CD4-positive, alpha-beta memory T cell (primary cell): Measurements from ENCODE around the gene MTOR. TPM values are rescaled to one million over a fixed set of nuclear protein-coding genes. Genes with fewer than 3 reads are reported as not detected.
A peak's percentile ranks its signal among the peaks of the same experiment; 100 is the strongest.

Source experiments
- CTCF ChIA-PET: fragments of 350-600 bp; sonication (Branson Sonifier 250); formaldehyde crosslinking; loops from one replicate; lab custom pipeline; 2021; ENCODE audit warnings: inconsistent platforms; ENCODE audit not compliant: partially characterized antibody; lab: Charles Lee
- POLR2A ChIA-PET: fragments of 350-600 bp; sonication (Branson Sonifier 250); formaldehyde crosslinking; loops from one replicate; lab custom pipeline; 2021; ENCODE audit not compliant: partially characterized antibody; lab: Charles Lee
- DNase-seq, 5 donors: peaks; one replicate each; pipeline versions ENCODE4 v3.0.0 to v3.0.0-alpha.2; 2020 to 2022; ENCODE audit warnings: mixed read lengths in 1 of 5
- H3K27ac ChIP-seq: one replicate; pipeline ENCODE4 v1.7.0; 2013; ENCODE audit warnings: low read depth, low read length
- H3K27me3 ChIP-seq: 2 replicates; pipeline ENCODE4 v1.7.0; 2013; ENCODE audit warnings: mild to moderate bottlenecking, low read length, moderate library complexity; ENCODE audit not compliant: insufficient read depth
- H3K36me3 ChIP-seq: 2 replicates; pipeline ENCODE4 v1.7.0; 2013; ENCODE audit warnings: mild to moderate bottlenecking, low read length, moderate library complexity; ENCODE audit not compliant: insufficient read depth
- H3K4me1 ChIP-seq: 2 replicates; pipeline ENCODE4 v1.7.0; 2013; ENCODE audit warnings: mild to moderate bottlenecking, low read length, moderate library complexity; ENCODE audit not compliant: insufficient read depth
- H3K4me3 ChIP-seq, 2 donors: one replicate each; pipeline ENCODE4 v1.7.0; 2013; ENCODE audit warnings: low read length in 2 of 2, mild to moderate bottlenecking in 1 of 2
- H3K9me3 ChIP-seq, 2 donors: one replicate each; pipeline ENCODE4 v1.7.0; 2013; ENCODE audit warnings: low read length in 2 of 2, control low read depth in 1 of 2; ENCODE audit not compliant: control insufficient read depth in 1 of 2
- H3K27ac Mint-ChIP-seq, 7 donors: one replicate each; pipeline ENCODE4 v1.8.0; 2020 to 2021; ENCODE audit warnings: mixed read lengths in 7 of 7, mild to moderate bottlenecking in 6 of 7, inconsistent platforms in 3 of 7, moderate library complexity in 3 of 7
- H3K27me3 Mint-ChIP-seq, 2 donors: one replicate each; pipeline ENCODE4 v1.8.0; 2020 to 2021; ENCODE audit warnings: mixed read lengths in 2 of 2
- H3K36me3 Mint-ChIP-seq, 2 donors: one replicate each; pipeline ENCODE4 v1.8.0; 2020 to 2021; ENCODE audit warnings: mixed read lengths in 2 of 2, inconsistent platforms in 1 of 2, mild to moderate bottlenecking in 1 of 2
- H3K4me1 Mint-ChIP-seq, 4 donors: one replicate each; pipeline ENCODE4 v1.8.0; 2020 to 2021; ENCODE audit warnings: mixed read lengths in 4 of 4, mild to moderate bottlenecking in 1 of 4
- H3K4me3 Mint-ChIP-seq, 8 donors: one replicate each; pipeline ENCODE4 v1.8.0; 2020 to 2021; ENCODE audit warnings: mixed read lengths in 8 of 8, mild to moderate bottlenecking in 7 of 8, moderate library complexity in 6 of 8, inconsistent platforms in 3 of 8
- H3K9me3 Mint-ChIP-seq, 8 donors: one replicate each; pipeline ENCODE4 v1.8.0; 2020 to 2021; ENCODE audit warnings: mixed read lengths in 8 of 8, mild to moderate bottlenecking in 5 of 8, inconsistent platforms in 3 of 8, moderate library complexity in 1 of 8
- intact Hi-C: fragments of 100-400 bp; cut with micrococcal nuclease; formaldehyde crosslinking; loops from one replicate; pipeline ENCODE4 v1.15.1; 2023
- polyA plus RNA-seq, 2 donors: library from polyadenylated mRNA; unstranded; fragments of 300-500 nt; fragmentation: Illumina TruSeq; gene quantifications; one replicate each; pipeline ENCODE4 v1.2.3, GENCODE V29; 2021
- total RNA-seq, 2 experiments: library from RNA; stranded (reverse); gene quantifications; one replicate each; pipeline ENCODE4 v1.2.3, GENCODE V29; 2021

Gene MTOR
- total and polyA plus RNA-seq, 4 experiments from 2014 or later, result 3.4 to 46.8 (median 25.2) TPM

DNA sequence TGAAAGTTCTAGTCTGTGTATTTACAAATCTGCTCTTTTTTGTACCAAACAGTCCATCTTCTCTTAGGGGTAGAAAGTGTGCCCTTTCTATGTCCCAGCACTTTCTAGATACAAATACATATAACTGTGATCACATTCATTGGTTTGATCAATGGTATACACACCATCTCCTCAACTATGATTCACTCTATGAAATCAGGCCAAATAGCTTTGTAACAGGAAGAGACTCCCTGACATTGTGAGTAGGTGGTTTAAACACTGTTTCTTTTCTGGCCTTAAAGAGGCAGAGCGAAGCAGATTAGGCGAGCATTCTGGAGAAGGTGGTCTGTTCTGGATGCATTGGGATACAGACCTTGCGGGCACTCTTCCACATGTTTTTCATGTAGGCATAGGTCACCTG, 123.4 kb downstream of the MTOR start:
- no peaks in the 10 kb centered on the region for H3K27me3 ChIP-seq
- H3K9me3 ChIP-seq, result no peaks in the 10 kb centered on the region
- intact Hi-C loops, result no loop called here
- peaks cover 30% of the 10 kb centered on the region for H3K36me3 ChIP-seq
- POLR2A ChIA-PET, result no interaction called here
- no peaks in the 10 kb centered on the region for H3K4me1 Mint-ChIP-seq
- H3K4me3 Mint-ChIP-seq, result no peak overlapping the region
- H3K27me3 Mint-ChIP-seq, result no peaks in the 10 kb centered on the region
- H3K27ac ChIP-seq, result no peak overlapping the region
- no peaks in the 10 kb centered on the region for H3K9me3 Mint-ChIP-seq
- H3K4me1 ChIP-seq, result no peaks in the 10 kb centered on the region
- DNase-seq, result no peak
- H3K36me3 Mint-ChIP-seq, result peaks cover 36 to 64% of the 10 kb centered on the region in 2 donors
- peak overlapping the region in 1 of 7 donors; percentile 63 for H3K27ac Mint-ChIP-seq
- CTCF ChIA-PET, result no interaction called here
- no peak overlapping the region for H3K4me3 ChIP-seq

DNA sequence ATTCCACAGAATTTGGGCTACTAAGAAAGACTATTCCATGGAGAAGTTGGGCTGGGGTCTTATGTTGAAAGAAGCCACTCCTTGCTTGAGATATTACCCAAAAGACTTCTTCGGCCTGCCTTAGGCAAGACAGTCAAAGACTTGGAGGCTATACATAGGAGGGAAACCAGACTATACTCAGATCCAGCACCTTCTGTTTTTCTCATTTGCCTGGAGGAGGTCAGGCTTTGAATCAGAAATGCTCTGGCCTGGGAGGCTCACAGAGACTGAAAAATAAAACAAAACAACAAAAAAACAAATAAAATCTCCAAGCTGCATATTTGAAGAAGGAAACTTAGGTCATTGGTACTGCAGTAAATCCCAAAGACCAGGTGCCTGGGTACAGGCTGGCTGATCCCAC, 124.3 kb downstream of the MTOR start:
- DNase-seq, result no peak
- no peaks in the 10 kb centered on the region for H3K27me3 ChIP-seq
- Mint-ChIP-seq H3K4me1 (no peaks in the 10 kb centered on the region), H3K36me3 (peaks cover 27 to 64% of the 10 kb centered on the region in 2 donors), H3K27me3 (no peaks in the 10 kb centered on the region), H3K4me3 (no peak overlapping the region), H3K27ac (peak overlapping the region in 1 of 7 donors; percentile 63), H3K9me3 (no peaks in the 10 kb centered on the region)
- H3K9me3 ChIP-seq, result no peaks in the 10 kb centered on the region
- no peak overlapping the region for H3K4me3 ChIP-seq
- H3K27ac ChIP-seq, result no peak overlapping the region
- intact Hi-C loops, result no loop called here
- ChIA-PET POLR2A (no interaction called here), CTCF (no interaction called here)
- H3K4me1 ChIP-seq, result no peaks in the 10 kb centered on the region
- peaks cover 31% of the 10 kb centered on the region for H3K36me3 ChIP-seq

DNA sequence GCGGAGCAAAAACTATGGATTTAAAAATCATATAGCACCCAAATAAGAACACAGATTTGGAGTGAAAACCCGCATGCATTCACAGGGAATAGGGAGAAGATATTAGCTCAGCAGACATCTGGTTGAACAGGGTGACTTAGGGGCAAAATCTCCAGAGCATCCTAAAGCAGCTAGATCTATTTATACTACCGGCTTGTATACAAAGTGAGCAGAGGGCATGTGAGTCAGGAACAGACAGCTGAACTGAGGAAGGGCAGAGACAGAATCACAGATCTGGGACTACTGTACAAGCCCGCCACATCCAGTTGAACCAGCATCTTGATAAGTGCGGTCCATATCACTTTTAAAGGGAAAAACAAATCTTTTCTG, 127.5 kb downstream of the MTOR start:
- POLR2A ChIA-PET, result no interaction called here
- Mint-ChIP-seq H3K4me3 (no peak overlapping the region), H3K27ac (no peak overlapping the region), H3K36me3 (peaks cover 46 to 82% of the 10 kb centered on the region in 2 donors), H3K4me1 (no peaks in the 10 kb centered on the region), H3K9me3 (no peaks in the 10 kb centered on the region), H3K27me3 (no peaks in the 10 kb centered on the region)
- CTCF ChIA-PET, result no interaction called here
- DNase-seq, result no peak
- Histone ChIP-seq H3K4me1 (no peaks in the 10 kb centered on the region), H3K27me3 (no peaks in the 10 kb centered on the region), H3K36me3 (peaks cover 56% of the 10 kb centered on the region), H3K9me3 (no peaks in the 10 kb centered on the region), H3K4me3 (no peak overlapping the region), H3K27ac (no peak overlapping the region)
- intact Hi-C loops, result no loop called here

DNA sequence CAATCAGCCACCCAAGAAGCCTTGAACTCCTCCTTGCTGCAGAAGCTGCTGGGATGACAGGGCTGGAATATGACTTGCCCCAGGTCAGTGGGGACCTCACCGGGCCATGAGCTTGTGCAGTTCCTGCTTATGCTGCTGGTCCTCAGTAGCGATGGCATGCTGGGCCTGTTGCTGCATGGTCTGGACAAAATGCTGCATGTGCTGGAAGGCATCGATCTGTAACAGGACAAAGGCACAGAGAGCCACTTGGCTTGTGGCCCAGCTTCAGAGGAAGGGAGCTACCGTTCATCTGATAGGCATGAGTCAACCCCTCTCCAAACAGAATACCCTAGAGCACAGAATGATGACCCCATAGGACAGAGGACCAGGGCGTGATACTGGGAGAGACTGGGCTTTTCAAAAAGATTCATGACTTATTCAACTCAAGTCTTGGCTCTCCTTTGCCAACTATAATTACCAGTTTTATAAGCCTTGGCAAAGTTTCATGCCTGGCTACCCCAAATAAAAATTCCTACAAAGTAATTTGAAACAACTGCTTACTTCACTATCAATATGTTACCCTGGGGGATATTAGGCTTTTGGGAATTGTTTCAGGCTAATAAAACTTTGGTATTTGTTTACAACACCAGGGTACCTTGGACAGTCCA, 128.0 kb downstream of the MTOR start:
- no peaks in the 10 kb centered on the region for H3K27me3 Mint-ChIP-seq
- no peak for DNase-seq
- H3K27me3 ChIP-seq, result no peaks in the 10 kb centered on the region
- H3K27ac ChIP-seq, result no peak overlapping the region
- no peaks in the 10 kb centered on the region for H3K9me3 ChIP-seq
- peaks cover 51 to 82% of the 10 kb centered on the region in 2 donors for H3K36me3 Mint-ChIP-seq
- H3K9me3 Mint-ChIP-seq, result no peaks in the 10 kb centered on the region
- H3K27ac Mint-ChIP-seq, result peak overlapping the region in 1 of 7 donors; percentile 22
- H3K36me3 ChIP-seq, result peaks cover 60% of the 10 kb centered on the region
- H3K4me3 Mint-ChIP-seq, result no peak overlapping the region
- H3K4me1 ChIP-seq, result no peaks in the 10 kb centered on the region
- no peaks in the 10 kb centered on the region for H3K4me1 Mint-ChIP-seq
- CTCF ChIA-PET, result interaction anchor here (1.7 kb wide), 1 partner anchor 97 kb away, joined by 6 read pairs; no protein-coding TSS in a partner anchor
- POLR2A ChIA-PET, result no interaction called here
- no peak overlapping the region for H3K4me3 ChIP-seq
- intact Hi-C loops, result no loop called here

DNA sequence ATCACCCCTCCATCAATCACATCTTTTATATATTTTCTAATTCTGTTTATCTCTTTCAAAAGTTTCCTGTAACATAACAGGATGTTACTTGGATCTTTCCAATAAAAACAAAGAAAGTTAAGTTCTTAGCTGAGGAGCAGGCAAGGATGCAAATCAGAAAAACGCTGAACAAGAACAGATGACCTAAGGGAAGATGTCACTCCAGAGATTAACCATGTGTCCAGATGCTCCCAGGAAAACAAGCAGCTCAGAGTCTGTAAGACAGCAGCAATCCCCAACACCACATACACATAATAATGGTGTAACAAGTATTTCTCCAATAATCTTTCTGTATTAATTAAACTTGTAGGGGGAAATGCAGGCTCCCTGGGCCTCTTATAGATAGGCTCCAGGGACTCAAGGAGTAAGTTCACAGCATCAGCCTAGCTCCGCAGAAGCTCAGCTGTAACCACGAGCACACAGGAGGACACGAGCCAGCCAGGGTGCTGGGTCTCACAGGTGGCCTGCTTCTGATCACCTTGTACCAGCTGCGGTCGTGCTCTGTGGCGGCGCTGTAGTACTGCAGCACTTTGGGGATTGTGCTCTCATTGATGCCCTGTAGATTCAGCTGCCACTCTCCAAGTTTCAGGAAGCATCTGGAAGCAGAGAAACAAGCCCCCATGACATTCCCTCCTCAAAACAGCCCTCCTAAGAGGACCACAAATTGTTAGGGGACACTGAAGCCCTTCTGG, 129.6 kb downstream of the MTOR start:
- peak overlapping the region in 2 of 7 donors; percentile 18 to 81 for H3K27ac Mint-ChIP-seq

DNA sequence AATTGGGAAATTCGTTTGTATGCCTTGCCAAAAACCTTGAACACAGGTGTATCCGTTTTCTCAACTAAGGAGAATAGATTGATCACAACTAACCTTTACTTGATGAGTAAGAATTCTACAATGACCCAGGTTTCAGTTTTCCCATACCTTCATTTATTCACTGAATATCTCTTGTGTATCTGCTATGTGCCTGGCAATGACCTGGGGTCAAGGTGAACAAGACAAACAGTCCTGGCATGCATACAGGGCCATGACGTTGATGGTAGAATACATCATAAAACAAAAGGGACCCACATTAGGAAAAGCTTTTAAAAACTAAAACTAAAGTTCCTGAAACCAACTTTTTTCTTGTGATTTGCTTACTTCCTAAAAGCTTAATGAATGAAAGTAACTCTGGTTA, 130.5 kb downstream of the MTOR start:
- Histone ChIP-seq H3K4me3 (no peak overlapping the region), H3K27me3 (no peaks in the 10 kb centered on the region), H3K36me3 (peaks cover 67% of the 10 kb centered on the region), H3K4me1 (no peaks in the 10 kb centered on the region), H3K27ac (no peak overlapping the region), H3K9me3 (no peaks in the 10 kb centered on the region)
- POLR2A ChIA-PET, result no interaction called here
- no peak overlapping the region for H3K27ac Mint-ChIP-seq
- CTCF ChIA-PET, result no interaction called here
- no peak overlapping the region for H3K4me3 Mint-ChIP-seq
- DNase-seq, result no peak
- intact Hi-C loops, result no loop called here
- no peaks in the 10 kb centered on the region for H3K4me1 Mint-ChIP-seq
- H3K36me3 Mint-ChIP-seq, result peaks cover 65 to 87% of the 10 kb centered on the region in 2 donors
- no peaks in the 10 kb centered on the region for H3K27me3 Mint-ChIP-seq
- H3K9me3 Mint-ChIP-seq, result no peaks in the 10 kb centered on the region

More for the DNA sequence above, 129.6 kb downstream of the MTOR start:
- no peaks in the 10 kb centered on the region for H3K4me1 Mint-ChIP-seq
- no peak for DNase-seq
- no peaks in the 10 kb centered on the region for H3K9me3 ChIP-seq
- ChIA-PET POLR2A (no interaction called here), CTCF (interaction anchor here (1.7 kb wide), 1 partner anchor 95 kb away, joined by 6 read pairs; no protein-coding TSS in a partner anchor)
- H3K36me3 Mint-ChIP-seq, result peaks cover 56 to 81% of the 10 kb centered on the region in 2 donors
- intact Hi-C loops, result no loop called here
- no peak overlapping the region for H3K4me3 ChIP-seq
- H3K4me3 Mint-ChIP-seq, result no peak overlapping the region
- H3K36me3 ChIP-seq, result peaks cover 65% of the 10 kb centered on the region
- H3K9me3 Mint-ChIP-seq, result no peaks in the 10 kb centered on the region
- no peak overlapping the region for H3K27ac ChIP-seq
- H3K27me3 Mint-ChIP-seq, result no peaks in the 10 kb centered on the region
- no peaks in the 10 kb centered on the region for H3K4me1 ChIP-seq
- H3K27me3 ChIP-seq, result no peaks in the 10 kb centered on the region

DNA sequence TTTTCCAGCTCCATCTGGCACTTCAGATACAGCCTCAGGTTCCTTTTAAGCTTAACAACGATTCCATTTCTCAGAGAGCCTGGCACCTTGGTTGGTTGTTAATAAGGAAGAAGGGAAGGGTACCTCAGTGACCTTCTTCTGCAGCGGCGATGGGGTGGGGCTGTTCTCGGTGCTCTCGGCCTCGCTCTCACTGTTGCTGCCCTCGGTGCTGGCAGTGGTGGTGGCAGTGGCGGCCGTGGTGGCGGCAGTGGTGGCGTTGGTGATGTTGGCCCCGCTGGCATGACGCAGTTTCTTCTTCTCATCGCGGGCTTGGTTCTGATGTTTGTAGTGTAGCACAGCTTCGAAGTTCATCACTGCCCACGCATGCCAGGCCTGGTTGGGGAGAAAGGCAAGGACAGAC, 131.9 kb downstream of the MTOR start:
- peaks cover 73 to 94% of the 10 kb centered on the region in 2 donors for H3K36me3 Mint-ChIP-seq
- Histone ChIP-seq H3K36me3 (peaks cover 76% of the 10 kb centered on the region), H3K27me3 (no peaks in the 10 kb centered on the region), H3K9me3 (no peaks in the 10 kb centered on the region), H3K4me1 (no peaks in the 10 kb centered on the region), H3K4me3 (no peak overlapping the region), H3K27ac (no peak overlapping the region)
- intact Hi-C loops, result no loop called here
- POLR2A ChIA-PET, result no interaction called here
- H3K27me3 Mint-ChIP-seq, result no peaks in the 10 kb centered on the region
- no peak for DNase-seq
- H3K27ac Mint-ChIP-seq, result no peak overlapping the region
- CTCF ChIA-PET, result no interaction called here
- H3K4me3 Mint-ChIP-seq, result no peak overlapping the region
- H3K4me1 Mint-ChIP-seq, result no peaks in the 10 kb centered on the region
- H3K9me3 Mint-ChIP-seq, result no peaks in the 10 kb centered on the region
